Fibroblast of upper back skin (primary cell): ENCODE data around the gene NSMCE1.

ENCODE experiments used
- DNase-seq: peaks from one replicate; pipeline ENCODE4 v3.0.0-alpha.2; 2013

Gene NSMCE1

DNA sequence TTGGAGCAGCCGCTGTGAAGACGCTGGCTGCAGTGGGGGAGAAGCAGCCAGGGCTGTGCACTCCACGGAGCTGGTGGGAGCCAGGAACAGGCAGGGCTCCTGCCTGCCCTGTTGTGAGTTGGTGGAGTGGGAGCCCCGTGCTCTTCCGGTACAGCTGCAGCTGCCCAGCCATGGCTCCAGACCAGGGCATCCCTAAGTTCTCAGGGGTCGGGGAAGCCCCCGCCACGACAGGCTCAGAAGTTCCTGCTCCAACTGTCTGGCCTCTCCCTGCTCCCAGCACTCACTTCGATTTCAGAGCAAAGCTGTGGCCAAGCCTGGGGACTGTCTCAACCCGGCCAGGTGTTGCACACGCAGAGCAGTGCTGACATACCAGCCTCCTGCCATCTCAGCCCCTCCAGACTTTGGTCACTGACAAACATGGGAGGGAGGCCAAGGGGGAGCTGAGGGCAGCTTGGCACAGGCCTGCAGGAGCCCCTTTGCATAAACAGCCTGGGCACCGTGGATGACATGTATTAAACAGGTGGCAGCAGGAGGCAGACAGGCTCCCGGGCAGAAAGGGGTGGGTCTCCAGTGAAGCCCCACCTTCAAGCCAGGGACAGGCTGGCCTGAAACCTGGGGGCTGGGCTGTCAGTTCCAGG lies 79.1 kb downstream of the NSMCE1 start:
- DNase-seq = no peak

DNA sequence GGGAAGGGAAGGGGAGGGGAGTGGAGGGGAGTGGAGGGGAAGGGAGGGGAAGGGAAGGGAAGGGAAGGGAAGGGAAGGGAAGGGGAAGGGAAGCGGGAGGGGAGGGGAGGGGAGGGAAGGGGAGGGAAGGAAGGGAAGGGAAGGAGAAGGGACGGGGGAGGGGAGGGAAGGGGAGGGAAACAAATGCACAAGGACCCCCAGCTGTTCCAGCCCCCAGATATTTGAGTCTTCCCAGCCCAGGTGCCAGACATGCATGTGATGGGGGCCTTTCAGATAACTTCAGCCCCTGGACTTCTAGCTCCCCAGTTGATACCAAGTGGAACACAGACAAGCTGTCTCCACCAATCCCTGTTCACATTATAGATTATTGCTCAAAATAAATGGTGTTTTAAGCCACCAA lies 79.9 kb downstream of the NSMCE1 start:
- DNase-seq = no peak

DNA sequence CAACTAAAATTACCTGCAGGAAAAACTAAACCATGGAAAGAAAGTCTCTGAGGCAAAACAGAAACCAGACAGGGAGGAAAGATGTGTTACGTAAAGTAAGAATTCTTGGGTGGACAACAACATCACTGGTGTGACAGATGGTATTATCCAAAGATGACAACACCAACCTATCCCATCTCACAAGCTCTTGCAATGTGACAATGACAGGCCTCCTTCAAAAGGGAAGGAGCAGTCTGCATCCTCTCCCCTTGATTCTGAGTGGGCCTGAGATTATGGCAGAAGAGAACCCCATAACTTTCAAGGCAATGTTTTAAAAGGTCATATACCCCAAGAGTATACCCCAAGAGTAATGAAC lies 82.8 kb downstream of the NSMCE1 start:
- no peak for DNase-seq

DNA sequence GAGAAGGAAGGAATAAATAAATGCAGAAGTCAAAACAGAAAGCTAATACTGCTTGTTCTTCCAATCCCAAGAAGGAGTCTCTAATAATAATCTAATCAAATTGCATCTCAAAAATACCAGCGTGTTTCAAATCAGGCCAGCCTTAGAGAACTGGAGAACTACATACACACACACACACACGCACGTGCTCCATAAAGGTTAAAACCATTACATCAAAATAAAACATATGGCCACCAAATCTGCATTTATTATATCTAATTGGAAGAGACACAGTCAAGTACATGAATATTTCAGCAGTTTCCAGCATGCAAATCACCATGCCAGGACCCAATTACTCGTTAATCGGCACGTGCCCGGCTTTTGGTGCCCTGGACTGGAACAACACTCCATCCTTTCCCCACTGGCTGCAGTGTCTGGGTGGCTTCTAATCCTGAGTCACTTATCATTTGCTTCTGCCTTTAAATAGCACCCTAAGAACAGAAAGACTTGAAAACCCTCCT lies 85.6 kb downstream of the NSMCE1 start:
- DNase-seq = no peak

DNA sequence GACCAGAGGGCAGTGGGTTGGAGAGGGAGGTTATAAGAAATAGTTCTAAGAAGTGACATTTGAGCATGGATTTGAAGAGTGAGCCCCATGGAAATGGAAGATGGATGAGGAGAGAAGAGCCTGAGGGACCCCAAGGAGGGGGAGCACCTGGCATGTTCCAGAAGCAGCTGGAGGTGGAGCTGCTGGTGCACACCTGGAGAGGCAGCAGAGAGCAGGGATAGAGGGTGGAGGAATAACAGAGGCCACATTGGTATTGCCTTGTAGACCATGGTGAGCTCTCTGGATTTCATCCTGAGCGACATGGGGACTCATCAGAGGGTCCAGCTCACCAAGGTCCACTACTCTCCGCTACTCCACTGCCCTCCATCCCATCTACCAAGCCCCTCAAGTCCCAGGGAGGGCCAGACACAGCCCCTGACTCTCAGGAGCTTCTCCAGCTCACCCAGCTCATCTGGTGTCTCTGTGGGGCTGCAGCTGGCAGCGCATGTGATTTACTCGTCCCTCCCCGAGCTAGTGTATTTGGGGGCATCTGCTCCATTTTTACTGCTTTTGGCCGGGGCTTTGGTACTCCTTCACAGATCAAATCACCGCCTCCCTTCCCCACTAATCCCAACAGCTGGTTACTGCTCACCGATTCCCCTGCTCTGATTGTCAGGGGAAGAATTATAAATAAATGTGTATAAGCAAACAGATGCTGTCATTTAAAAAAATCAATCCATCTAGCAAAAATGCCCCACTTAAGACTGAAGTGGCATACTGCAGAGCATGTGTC lies 87.4 kb downstream of the NSMCE1 start:
- no peak for DNase-seq

DNA sequence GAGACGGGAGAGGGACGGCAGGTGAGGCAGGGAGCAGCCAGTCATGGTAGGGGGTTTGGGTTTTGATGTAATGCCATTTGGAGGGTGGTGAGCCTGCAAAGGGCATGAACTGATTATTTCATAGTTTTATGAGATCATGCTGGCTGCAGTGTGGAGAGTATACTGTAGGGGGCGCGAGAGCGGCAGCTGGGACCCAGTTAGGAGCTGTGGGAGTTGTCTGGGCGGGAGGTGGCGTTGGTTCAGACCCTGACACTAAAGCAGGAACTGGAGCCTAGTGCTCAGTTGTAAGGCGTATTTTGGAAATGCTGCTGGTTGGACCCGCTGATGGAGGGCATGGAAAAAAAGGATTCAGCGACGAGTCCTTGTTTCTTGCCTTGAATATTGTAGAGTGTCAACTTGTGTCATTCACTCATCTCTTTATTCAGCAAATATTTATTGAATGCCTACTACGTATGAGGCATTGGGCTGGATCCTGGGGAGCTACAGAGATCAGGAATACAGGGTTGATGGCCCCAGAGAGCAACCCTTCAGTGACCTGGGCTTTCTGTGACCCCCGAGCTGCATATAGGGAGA lies 89.0 kb downstream of the NSMCE1 start:
- DNase-seq = peak; percentile 60

DNA sequence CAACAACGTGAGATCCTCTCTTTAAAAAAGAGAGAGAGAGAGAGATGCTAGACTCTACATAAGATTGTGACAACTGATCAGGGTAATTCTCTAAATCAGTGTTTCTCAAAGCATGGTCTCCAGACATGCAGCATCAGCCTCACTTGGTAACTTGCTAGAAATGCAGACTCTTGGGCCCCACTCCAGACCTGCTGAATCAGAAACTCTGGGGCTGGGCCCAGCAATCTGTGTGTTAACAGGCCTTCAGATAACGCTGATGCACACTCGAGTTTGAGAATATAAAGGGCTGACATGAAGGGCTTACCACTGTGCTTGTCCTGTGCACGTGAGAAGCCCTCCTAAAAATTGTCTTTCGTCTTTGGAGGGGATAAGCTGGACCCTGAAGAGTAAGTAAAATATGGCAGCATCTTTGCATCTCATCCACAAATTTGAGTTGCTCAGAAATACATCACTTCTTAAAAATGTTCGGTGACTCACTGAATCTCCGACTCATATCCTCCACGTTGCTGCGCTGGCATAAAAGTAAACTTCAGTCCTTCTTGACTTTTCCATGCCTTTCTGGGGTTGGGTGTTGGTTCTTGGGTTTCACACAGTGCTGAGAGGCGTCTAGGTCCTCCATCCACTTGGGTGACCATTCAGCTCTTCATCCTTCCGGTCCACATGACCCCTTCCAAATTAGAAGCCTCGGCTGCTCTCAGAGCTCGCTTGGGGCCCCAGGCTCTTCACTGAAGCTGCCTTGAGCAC lies 91.4 kb downstream of the NSMCE1 start:
- peak; percentile 84 for DNase-seq

DNA sequence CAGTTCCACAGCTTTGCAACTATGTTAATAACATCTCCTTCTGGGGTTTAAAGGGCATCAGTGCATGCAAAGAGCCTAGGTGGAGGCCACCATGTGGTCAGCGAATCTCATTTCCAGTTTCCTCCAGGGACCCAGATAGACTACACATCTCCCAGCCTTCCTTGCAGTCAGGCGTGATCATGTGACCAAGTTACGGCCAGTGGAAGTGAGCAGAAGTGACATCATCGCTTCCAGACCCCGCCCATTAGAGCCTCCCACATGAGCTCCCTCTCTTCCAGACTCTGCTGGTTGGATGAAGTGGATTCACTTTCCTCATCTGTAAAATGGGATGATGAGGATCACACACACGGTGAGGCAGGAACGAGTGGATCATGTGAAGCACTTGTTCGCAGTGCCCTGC lies 92.7 kb downstream of the NSMCE1 start:
- DNase-seq = no peak
